Keratinocyte (primary cell): ENCODE results near the gene CGNL1.

Source experiments
- EZH2 ChIP-seq: IDR thresholded peaks from one replicate; pipeline ENCODE4 v1.6.1; 2012; ENCODE audit warnings: inconsistent platforms, mild to moderate bottlenecking, low read length, moderate library complexity
- TF ChIP-seq, protein P1 (sequence below), 3 experiments: IDR thresholded peaks in 1 of 3; conservative IDR thresholded peaks in 1 of 3; optimal IDR thresholded peaks in 1 of 3; 2 replicates in 2 of 3; 3 replicates in 1 of 3; pipeline versions ENCODE3 to v1.5.1; 2011; ENCODE audit warnings: low read length in 3 of 3, mild to moderate bottlenecking in 3 of 3, moderate library complexity in 2 of 3, control low read depth in 1 of 3, inconsistent platforms in 1 of 3; ENCODE audit not compliant: insufficient read depth in 2 of 3; ENCODE audit errors: extremely low read depth in 1 of 3

DNA sequence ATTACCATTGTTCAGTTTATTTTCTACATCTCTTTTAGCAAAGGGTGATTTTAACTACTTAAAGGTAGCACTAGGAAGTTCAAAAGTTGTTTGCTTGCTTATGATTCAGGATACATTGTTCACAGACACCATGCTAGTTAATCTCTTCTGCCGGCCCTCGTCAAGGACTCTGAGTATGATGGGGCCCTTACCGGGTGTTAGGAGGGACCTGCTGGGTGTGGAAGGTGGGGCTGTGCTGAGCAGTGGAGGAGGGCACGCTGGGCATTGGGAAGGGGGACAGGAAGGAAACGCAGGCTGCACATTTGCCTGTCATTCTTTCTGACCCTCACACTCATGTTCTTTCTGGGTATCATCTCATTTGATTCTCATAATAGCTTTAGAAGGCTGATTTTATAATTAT, 150.3 kb downstream of the CGNL1 start:
- TF ChIP-seq, protein P1, sequence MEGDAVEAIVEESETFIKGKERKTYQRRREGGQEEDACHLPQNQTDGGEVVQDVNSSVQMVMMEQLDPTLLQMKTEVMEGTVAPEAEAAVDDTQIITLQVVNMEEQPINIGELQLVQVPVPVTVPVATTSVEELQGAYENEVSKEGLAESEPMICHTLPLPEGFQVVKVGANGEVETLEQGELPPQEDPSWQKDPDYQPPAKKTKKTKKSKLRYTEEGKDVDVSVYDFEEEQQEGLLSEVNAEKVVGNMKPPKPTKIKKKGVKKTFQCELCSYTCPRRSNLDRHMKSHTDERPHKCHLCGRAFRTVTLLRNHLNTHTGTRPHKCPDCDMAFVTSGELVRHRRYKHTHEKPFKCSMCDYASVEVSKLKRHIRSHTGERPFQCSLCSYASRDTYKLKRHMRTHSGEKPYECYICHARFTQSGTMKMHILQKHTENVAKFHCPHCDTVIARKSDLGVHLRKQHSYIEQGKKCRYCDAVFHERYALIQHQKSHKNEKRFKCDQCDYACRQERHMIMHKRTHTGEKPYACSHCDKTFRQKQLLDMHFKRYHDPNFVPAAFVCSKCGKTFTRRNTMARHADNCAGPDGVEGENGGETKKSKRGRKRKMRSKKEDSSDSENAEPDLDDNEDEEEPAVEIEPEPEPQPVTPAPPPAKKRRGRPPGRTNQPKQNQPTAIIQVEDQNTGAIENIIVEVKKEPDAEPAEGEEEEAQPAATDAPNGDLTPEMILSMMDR (optimal IDR thresholded peaks at IDR 0.05 in 1 of 3, IDR thresholded peaks at IDR 0.05 in 1 of 3, conservative IDR thresholded peaks at IDR 0.05 in 1 of 3; ENCODE audit: extremely low read depth in 1 of 3, insufficient read depth in 2 of 3, low read length in 3 of 3), result no peak
- no peak for TF ChIP-seq EZH2
